WTC11 (cell line): ENCODE measurements around the gene CANX.

ENCODE experiments used
- CTCF ChIP-seq: fragments of 200-600 bp; IDR thresholded peaks from 2 replicates; pipeline ENCODE4 v1.8.0; 2022; ENCODE audit warnings: antibody characterized with exemption
- ZNF423 ChIP-seq: fragments of 250-450 bp; sonication (Bioruptor Pico); IDR thresholded peaks from 2 replicates; pipeline ENCODE4 v2.1.2; 2022; ENCODE audit warnings: mild to moderate bottlenecking, moderate library complexity

- TF ChIP-seq ZNF423 (CRISPR knock-in tag) (no peak), CTCF (no peak)
These were observed 40.0 kb downstream of the CANX start for GRCh38 chr5:179738742-179739141.
